ENCODE measurements around the gene GFRA1.
"Not testable (repeated sequence)": the region's sequence is repeated elsewhere in the genome, so short reads cannot be mapped to it uniquely, and the experiment has no call there.

The GFRA1 gene

DNA sequence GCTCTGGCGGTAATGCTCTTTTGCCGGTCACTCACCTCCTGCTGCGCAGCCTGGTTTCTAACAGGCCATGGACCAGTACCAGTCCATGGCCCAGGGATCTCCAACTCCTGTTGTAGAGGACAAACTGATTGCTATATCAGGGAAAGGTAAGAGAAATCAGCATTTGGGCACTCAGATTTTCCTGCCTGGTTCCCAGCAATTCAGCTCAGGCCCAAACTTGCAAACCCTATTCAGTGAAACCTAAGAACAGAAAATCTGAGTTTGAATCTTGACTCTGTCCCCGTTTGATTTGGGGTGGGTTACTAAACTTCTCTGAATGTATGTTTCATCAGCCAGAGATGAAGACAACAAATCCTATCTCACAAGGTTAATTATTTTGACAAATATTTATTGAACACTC, 77.4 kb downstream of the GFRA1 start:
- no peak for DNase-seq

GRCh38 chr10:116195039-116195438, 78.0 kb downstream of the GFRA1 start:
- DNase-seq: no peak

GRCh38 chr10:116194061-116194460, 78.9 kb downstream of the GFRA1 start:
- DNase-seq: no peak

- DNase-seq: no peak
Measured at GRCh38 chr10:116190883-116191282, 82.1 kb downstream of the GFRA1 start.

DNA sequence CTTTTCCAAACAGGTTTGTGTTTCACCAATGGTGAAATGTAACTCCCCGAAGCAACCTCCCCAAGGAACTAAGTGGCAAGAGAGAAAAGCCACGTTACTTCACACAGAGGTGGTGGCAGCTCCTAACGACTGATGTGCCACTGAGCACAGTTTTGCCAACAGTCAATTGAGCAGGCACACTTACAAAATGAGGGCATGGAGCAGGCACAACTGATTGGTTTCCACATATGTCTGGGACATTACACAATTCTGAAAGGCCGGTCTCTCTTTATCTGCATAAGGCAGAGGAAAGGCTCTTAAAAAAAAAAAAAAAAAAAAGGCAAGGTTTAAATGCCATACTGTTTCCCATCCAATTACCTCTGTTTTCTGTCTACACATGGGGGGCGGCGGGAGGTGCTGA, 86.7 kb downstream of the GFRA1 start:
- no peak for DNase-seq

- no peak for DNase-seq
Measured at GRCh38 chr10:116185199-116185867, 87.7 kb downstream of the GFRA1 start.

DNA sequence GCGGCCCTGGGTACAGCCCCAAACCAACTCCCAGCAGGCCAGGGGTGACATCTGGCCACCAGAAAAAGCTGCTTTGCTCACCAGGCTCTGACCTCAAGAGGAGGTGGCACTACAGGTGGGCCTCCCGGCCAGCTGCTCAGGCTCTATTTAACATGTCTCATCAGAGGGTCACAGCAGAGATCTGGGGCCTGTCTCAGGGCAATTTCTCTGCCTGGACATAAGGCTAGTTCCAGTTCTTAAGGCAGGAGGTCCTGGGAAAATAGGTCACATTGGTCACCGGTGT, 88.6 kb downstream of the GFRA1 start:
- DNase-seq: no peak

GRCh38 chr10:116183733-116184511, 89.1 kb downstream of the GFRA1 start:
- DNase-seq: no peak

- DNase-seq: no peak
Measured at GRCh38 chr10:116182426-116182825, 90.6 kb downstream of the GFRA1 start.

DNA sequence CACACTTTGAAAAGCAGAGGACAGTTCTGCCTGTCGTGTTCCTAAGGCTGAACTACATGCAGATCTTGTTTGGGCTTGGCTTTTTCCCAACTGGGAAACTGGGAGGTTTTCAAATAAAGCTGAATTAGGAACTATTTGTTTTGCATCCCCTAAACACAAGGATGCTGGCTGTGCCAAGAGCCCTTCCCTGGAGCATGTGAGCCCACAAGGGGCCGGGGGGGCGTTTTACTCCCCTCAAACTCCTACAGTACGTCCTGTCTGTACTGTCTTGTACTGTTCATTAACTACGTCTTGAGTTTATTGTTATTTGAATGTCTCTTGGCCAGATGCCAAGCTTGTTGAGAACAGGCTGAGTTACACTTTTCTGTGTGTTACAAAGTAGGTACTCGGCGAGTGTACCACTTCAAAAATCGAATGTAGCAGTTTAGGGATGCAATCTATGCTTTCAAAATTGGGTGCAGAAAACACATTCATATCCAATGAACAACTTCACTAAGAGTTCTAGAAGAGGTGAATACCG, 94.9 kb downstream of the GFRA1 start:
- no peak for DNase-seq

DNA sequence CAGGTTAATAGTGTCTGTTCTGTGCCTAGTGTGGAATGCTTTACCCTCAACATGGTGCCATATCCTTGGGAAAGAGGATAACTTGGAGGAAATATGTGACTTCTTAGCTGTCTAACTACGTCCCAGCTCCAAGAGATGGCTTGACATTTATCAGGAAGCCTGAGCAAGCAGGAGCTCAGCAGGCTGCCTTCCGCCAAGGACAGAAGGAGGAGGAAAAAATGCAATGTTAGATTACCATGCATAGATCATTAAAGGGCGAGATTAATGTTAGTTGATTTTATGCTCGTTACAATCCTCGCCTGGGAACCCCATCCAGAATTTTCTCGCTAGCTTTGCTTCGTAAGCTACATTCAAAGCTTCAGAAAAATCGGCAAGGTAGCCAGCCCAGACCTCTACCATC, 97.8 kb downstream of the GFRA1 start:
- DNase-seq: no peak

- DNase-seq: no peak
Measured at GRCh38 chr10:116171505-116171904, 101.5 kb downstream of the GFRA1 start.

GRCh38 chr10:116170815-116171250, 102.2 kb downstream of the GFRA1 start:
- DNase-seq: no peak

GRCh38 chr10:116169782-116170445, 103.1 kb downstream of the GFRA1 start:
- DNase-seq: no peak

GRCh38 chr10:116168745-116169144, 104.3 kb downstream of the GFRA1 start:
- DNase-seq: no peak

DNA sequence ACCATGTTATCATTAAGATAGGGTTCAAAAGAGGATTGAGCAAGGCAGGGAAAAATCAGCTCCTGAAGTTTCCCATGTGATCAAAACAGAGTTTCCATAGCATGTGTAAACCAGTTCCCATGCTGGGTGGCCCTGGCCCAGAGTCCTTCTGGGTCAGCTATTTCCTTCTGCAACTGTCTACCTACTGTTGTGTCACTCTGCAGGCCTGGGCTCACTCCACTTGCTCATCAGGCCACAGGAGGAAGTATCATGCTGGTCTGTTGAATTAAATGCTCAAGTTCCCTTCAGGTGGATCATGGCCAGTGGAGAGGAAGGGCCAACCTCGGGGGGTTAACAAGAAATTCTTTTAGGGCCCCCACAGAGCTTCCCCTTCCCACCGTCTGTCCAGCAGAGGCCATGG, 104.7 kb downstream of the GFRA1 start:
- no peak for DNase-seq

DNA sequence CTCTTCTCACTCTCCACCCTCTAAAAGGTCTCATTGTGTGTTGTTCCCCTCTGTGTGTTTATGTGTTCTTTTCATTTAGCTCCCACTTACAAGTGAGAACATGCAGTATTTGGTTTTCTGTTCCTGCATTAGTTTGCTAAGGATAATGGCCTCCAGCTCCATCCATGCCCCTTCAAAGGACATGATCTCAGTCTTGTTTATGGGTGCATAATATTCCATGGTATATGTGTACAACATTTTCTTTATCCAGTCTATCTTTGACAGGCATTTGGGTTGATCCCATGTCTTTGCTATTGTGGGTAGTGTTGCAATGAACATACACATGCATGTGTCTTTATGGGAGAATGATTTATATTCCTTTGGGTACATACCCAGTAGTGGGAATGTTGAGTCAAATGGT, 107.1 kb downstream of the GFRA1 start:
- not testable (repeated sequence) for DNase-seq

DNA sequence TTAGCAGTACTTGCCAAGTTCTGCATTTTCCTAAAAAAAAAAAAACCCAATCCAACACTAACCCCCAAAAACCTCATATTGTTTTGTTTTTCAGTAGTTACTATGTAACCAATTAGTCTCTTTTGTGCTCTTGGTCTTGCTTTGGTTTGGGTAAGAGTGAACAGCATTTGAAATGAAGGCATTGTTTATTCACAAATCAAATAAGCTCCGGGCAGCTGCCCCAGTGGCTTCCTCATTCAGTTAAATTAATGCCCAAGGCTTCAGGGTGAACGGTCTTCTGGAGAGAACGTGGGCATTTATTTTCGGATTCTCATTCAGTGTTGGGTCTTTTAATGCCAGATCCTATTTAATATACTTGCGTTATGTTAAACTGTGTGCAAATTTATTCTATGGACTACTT, 108.7 kb downstream of the GFRA1 start:
- no peak for DNase-seq

DNA sequence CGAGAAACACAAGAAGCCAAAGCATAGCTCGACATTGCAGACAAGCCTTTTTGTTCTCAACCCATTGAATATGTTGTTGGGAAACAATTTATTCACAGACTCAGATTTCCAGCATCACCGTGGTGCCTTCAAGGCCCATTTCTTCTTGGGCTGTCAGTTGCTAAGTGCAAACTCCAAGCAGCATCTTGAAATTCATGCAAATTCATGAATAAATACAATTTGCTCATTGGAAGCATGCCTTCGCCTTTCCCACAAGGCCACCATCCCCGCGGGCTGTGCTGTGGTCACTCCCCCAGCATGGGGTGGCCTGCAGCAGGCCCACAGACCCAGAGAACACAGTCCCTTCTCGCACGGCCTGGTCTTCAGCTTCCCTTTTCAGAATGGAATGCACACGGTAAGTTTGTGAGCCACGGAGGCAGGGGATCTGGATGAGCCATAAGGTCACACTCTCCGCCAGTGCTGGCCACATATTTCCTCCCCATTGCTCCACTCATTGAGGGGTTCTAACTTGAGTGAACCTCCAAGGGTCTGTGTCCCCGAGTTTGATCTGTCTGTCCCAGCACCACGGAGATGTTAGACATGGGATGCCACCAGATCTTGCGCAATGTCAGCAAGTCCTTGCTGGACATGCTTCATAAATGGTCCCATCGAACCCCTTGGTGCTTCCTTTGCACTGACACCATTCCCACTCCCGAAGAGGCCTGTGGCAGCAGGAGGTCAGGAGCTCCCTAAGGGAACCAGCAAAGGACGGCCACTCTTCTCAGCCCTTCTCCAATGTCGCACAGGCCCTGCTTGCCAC, 109.5 kb downstream of the GFRA1 start:
- DNase-seq: no peak

DNA sequence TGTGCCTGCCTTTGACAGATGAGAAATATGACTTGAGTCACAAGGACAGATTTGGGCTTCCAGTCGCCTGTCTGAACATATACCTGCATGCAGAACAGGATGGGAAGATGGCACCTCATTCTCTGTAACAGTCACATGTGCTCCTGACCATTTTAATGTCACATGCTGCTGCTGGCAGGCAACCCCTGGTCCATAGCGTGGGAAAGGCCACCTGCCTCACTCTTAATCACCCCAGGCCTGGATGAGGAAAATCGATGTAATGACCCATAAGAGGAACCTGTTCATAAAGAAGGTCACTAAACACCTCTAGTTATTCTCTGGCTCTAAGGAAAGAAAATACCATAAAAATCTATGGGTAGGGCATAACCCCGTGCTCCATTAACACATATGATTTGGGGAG, 110.2 kb downstream of the GFRA1 start:
- DNase-seq: no peak

DNA sequence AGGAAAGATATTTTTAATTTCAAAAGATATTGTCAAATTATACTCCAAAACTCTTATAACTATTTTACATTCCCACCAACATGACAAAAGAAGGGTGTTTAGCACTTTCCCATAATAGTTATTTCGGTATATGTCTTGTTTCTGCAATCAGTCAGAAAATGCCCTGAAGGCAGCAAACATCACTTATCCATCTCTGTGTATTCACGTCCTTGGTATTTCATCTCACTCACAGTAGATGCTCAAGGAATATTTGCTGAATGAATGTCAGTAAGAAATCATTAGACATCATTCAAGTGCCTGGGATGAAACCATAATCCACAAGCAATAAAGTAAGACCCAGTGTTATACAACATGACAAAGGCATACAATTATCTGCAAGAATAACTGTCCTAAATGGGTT, 112.7 kb downstream of the GFRA1 start:
- DNase-seq: no peak

GRCh38 chr10:116159197-116159596, 113.8 kb downstream of the GFRA1 start:
- no peak for DNase-seq

- no peak for DNase-seq
Measured at GRCh38 chr10:116158036-116158435, 115.0 kb downstream of the GFRA1 start.
